ENCODE data around the gene CD248. TPM values are rescaled to one million over a fixed set of nuclear protein-coding genes. Genes with fewer than 3 reads are reported as not detected.

CD248 gene
- total RNA-seq, 1 donor from 2014 or later: 26.7 TPM

DNA sequence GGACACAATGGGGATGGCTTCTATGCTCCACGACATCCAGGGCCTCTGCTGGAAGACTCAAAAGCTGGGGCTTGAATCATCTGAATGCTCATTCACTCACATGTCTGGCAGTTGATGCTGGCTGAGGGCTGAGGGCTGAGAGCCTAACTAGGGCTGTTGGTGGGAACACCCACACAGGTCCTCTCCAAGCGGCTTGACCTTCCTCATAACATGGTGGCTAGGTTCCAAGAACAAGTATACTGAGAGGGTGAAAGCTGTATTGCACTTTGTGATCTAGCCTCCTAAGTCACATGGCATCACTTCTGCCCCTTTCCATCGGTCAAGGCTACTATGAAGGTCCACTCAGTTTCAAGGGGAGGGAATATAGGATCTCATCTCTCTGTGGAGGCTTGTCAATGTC is 17.7 kb downstream of the CD248 start:
- intact Hi-C loops (cut with DNase I): no loop called here
- peak; percentile 21 for DNase-seq (ENCODE audit: missing footprints)
- ATAC-seq: peak; percentile 53

DNA sequence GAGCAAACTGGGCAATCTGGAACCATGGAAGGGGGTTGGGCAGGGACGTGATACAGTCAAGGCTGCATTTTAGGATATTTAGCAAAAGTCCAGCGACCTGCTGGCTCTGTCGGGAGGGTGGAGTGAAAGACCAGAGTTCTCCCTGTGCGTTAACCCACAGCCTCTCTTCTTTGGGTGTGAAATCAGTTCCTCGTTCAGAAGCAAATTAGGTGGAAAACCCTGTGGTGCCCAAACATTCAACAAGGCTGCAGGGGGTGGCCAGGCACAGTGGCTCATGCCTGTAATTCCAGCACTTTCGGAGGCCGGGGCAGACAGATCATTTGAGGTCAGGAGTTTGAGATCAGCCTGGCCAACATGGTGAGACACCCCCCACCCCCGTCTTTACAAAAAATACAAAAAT is 19.2 kb downstream of the CD248 start:
- intact Hi-C loops (cut with DNase I): no loop called here
- DNase-seq (ENCODE audit: missing footprints) (no peak), ATAC-seq (no peak)

DNA sequence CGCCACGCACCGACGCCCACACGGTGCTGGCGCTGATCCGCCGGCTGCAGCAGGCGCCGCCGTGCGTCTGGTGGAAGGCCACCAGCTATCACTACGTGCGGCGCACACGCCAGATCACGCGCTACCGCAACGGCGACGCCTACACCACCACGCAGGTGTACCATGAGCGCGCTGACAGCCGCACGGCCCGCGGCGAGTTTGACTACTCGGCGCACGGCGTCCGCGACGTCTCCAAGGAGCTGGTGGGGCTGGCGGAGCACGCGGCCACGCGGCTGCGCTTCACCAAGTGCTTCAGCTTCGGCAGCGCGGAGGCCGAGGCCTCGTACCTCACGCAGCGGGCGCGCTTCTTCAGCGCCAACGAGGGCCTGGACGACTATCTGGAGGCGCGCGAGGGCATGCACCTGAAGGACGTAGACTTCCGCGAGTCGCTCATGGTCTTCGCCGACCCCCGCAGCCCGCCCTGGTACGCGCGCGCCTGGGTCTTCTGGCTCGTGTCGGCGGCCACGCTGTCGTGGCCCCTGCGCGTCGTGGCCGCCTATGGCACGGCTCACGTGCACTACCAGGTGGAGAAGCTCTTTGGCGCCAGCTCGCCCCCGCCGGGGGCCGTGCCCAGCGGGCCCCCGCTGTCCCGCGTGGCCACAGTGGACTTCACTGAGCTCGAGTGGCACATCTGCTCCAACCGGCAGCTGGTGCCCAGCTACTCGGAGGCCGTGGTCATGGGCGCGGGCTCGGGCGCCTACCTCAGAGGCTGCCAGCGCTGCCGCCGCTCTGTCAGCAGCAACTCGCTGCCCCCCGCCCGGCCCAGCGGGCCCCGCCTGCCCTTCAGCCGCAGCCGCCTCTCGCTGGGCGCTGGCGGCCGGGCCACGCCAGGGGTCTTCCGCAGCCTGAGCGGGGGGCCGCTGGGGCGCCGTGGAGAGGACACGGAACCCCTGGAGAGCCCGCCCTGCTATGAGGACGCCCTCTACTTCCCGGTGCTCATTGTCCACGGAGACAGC is 21.9 kb downstream of the CD248 start:
- DNase-seq (ENCODE audit: missing footprints) (no peak), ATAC-seq (no peak)
- intact Hi-C loops (cut with DNase I): no loop called here

DNA sequence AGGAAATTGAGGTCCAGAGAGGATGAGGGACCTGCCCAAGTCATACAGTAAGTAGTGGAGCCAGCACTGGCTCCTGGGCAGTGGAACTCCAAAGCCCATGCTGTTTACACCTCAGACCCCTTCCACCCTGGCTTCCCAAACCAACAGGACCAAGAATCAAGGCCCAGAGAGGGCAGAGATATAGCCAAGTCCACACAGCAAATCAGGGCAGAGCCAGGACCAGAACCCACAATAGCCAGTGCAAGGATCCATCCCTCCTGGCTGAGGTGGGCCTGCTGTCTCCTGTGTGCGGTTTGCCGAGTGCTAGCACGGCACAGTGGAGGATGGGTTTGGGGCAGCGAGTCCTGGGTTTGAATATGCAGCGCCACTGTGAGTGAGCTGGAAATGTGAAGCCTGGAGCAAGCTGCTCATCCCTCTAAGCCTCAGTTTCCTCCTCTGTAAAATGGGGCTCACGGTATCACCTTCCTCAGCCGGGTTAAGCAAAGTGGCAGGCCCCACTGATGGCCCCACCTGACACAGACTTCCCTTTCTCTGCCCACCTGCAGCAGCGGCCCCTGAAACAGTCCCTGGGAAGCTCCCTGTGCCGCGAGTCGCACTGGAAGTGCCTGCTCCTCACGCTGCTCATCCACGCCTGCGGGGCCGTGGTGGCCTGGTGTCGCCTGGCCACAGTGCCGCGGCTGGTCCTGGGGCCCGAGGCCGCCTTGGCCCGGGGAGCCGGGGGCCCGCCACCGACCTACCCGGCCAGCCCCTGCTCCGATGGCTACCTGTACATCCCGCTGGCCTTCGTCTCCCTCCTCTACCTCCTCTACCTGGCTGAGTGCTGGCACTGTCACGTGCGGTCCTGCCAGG is 22.8 kb downstream of the CD248 start:
- intact Hi-C loops (cut with DNase I): no loop called here
- no peak for ATAC-seq
- no peak for DNase-seq (ENCODE audit: missing footprints)

DNA sequence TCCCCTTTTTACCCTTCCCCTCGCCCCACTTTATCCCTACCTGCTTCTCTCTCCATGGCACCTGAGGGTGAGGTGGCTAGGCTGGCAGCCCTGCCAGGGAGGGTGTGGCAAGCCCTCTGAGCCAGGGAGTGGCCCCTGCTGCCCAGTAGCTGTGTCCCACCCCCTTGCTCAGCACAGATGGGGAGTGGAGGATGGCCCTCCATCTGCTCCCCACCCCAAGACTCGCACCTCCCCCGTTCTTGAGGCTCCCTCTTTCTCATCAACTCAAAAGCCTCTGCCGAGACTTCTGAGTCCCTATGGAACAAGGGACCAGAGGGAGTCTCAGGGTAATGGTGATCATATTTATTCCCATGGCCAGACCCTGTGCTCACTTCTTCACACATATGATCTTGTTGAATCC is 23.5 kb downstream of the CD248 start:
- intact Hi-C loops (cut with DNase I): no loop called here
- ATAC-seq (no peak), DNase-seq (ENCODE audit: missing footprints) (no peak)

DNA sequence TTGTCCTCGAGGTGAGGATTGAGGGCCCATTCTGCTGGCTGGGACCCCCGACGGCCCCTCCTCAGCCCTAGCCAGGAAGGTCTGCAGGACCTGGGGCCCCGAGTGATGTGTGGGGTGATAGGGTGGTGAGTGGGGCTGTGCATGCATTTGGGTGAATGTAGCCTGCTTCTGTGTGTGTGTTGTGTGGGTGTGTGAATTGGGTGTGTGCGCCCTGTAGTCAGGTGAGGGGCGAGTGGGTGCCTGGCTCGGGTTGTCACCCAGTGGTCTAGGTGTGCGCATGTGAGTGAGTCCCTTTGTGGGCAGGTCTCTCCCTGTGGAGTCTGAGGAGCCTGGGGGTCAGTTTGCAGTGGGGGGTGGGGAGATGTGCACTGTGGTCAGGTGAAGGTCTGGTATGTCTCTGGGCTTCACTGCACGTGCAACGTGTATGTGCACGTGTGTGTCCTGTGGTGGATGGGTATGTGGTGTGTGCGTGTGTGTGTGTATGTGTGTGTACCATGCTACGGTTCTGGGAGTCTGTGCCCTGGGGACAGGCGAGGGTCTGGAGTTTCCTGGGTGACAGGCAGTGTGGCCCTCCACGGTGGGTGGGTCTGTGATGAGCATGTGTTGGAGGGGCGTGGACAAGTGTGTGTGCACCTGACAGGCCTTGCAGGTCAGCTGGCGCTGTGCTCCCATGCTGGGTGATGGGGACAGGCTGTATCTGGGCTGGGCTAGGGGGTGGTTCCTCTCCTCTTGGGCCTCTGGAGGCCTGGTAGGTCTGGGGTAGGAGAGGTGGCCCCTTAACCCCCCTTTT is 24.1 kb downstream of the CD248 start:
- DNase-seq (ENCODE audit: missing footprints): no peak
- intact Hi-C loops (cut with DNase I): no loop called here
- ATAC-seq: no peak

DNA sequence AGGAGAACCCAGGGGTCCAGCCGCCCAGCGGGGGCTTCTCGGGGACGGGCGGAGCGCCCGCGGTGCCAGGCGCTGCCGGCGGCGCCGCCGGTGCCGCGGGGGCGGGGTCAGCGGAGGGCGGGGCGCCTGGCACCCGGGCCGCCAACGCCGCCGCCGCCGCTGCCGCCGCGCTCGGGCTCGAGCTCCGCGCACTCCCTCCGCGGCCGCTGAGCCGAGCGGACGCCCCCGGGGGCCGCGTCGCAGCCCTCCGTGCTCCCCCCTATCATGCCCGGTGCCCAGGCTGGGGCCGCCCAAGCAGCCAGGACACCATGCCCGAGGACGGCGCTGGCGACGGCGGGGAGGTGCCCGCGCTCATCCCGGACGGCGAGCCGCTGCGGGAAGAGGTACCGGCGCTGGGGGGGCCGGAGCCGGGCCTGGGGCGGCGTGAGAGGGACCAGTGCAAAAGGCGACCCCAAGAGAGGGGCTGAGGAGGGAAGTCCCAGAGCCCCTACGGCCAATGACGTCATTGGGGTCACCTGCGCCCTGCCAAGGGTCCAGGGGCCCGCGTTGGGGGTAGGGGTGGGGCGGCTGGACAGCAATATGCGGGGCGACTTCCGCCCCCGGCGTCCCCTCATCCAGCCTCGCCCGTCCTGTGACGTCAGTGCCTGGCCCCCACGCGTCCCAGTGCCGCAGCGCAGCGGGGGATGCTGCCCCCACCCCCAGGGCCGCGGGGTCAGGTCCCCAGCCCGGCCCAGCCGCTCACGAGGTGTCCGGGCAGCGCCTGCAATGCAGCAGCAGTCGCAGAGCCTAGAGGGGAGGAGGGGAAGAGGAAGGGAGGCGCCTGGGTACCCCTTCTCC is 24.9 kb downstream of the CD248 start, which contains the start of gene TMEM151A:
Gene TMEM151A, plus strand, starts transcription at position 189 of the 837 bp plus-strand sequence. Its CDS starts 120 bp downstream, at position 309.
- ATAC-seq (no peak), DNase-seq (ENCODE audit: missing footprints) (no peak)
- intact Hi-C loops (cut with DNase I): no loop called here

DNA sequence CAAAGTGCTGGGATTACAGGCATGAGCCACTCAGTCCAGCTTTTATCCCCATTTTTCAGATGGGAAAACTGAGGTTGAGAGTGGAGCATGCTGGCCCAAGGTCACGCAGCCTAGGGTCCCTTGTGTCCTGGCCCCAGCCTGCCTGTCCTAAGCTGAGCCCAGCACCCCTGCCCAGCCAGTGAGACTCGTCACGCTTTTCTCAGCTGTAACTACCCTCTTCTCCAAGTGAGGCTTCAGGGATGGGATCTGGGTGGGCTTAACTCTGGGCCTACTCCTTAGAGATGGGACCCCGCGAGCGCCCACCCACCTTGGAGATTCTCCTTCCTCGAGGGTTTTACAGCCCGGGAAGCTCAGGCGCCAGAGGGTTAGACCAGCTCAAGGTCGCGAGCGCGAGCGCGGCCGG is 25.5 kb downstream of the CD248 start:
- intact Hi-C loops (cut with DNase I): no loop called here
- ATAC-seq (no peak), DNase-seq (ENCODE audit: missing footprints) (no peak)

DNA sequence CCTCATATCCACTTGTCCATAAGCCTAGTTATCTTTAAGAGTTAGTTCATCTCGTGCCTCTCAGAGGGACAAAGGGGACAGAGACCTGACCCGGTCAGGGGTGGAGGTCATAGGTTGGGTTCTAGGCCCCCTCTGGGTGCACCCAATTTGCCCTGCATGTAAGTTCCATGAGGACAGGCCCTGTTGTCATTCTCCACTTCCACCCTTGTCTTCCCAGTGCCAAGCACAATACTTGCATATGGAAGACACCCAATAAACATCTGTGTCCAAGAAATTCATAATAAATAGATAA is 26.6 kb downstream of the CD248 start:
- ATAC-seq: no peak
- no peak for DNase-seq (ENCODE audit: missing footprints)
- intact Hi-C loops (cut with DNase I): no loop called here

DNA sequence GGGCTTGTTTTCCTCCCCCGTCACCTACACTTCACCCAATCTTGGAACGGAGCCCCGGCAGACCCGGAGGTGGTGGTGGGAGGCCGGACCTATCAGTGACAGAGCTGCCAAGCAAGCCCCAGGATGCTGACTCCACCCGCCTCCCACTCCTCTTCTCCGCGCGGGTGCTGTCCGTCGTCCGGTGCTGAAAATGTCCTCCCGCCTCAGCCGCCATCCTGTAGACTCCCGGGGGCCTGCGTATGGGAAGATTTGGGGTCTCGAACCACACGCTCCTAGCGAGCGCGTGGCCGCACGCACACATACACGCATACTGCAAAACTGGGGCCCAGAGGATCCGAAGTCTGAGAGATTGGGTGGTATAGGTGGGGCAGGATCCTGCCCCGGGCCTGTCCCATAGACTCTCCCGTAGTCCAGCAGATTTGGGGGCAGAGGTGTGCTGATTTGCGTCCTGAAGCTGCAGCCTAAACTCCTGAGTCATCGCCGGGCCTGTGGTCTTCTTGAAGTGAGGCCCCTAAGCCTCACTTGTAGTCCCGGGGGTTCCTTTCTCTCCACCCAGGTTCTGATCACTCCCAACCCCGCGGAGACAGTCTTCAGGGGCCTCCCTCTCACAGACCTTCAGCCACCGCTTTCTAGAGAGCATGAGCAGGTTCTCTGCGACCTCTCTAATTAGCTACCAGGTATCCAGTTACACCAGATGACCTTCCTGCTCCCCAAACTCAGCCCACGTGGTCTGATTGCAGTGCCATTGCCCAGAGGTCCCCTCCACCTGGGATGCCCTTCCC is 27.1 kb downstream of the CD248 start:
- DNase-seq (ENCODE audit: missing footprints) (peak; percentile 86), ATAC-seq (peak; percentile 35)
- intact Hi-C loops (cut with DNase I): no loop called here

DNA sequence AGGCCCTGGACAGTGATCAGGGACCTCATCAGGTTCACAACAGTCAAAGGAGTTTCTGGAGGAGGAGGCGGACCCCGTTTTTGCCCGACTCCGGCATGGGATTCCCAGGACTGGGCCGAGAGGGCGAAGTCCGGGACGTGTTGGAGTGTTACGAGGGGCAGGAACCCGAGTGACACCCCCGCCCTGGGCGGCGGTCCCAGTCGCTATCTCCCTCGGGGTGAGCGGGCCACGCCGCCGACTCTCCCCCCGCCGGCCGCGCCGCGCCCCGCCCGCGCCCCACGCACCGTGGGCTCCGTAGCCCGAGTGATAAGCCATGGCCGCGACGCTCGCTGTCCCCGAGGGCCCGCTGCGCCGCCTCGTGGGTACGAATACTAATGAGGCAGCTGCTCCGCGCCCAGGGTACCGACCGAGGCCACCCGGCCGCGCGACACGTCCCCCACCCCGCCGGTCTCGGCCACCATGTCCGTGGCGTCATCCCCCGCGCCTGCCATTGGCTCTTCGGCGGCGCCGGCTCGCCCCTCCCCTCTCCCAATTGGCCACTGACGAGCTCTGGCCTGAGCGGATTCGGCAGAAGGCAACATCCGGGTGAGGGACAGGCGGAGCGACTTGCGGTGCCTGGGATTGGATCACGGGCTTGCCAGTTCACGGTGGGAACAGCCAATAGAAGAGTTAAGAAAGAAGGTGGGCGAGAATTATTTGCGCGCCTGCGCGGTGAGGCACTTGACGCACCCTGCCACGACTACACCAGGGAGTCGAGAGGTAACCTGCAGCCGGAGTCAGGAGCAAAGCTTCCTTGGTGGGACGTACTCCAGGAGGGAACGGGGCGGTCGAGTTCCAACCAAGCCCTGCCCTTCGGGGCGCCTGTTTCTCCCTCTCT is 27.9 kb downstream of the CD248 start, which contains the start of gene YIF1A:
Gene YIF1A, minus strand, starts transcription at position 473 of the 877 bp plus-strand sequence. Its CDS starts 158 bp downstream, at position 315.
- ATAC-seq: peak; percentile 96
- intact Hi-C loops (cut with DNase I): no loop called here

DNA sequence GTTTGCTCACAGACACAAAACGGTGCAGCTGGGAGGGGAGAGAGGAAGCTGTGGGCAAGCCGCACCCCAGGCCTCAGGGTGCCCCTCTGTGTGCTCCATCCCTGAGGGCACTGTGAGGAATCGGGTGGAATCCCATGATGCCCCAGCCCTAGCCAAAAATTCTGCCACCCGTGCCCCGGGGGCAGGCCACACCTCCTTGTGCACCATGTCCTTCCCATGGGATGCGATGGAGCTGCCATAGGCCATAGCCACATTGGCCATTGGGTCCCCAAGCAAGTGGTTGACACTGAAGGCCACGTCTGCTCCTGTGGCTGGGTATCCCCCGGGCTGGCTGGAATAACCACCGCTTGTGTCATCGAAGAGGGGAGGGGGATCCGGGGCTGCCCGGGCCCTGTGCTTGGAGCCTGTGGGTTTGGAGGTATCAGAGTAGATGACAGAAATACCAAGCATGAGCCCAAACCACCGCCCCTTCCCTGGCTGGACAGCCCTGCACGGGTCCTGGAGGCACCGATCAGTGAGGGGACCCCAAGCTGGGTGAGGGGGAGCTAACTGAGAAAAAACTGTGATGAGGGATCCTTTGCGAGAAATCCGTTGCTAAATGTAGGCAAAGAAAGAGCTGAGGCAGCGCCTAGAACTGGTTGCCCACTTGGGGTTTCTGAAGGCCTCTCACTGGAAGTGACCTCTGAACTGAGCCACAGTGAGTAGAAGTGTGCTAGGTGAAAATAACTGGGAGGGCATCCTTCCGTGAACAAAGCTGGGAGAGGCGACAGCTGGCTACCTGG is 28.8 kb downstream of the CD248 start:
- intact Hi-C loops (cut with DNase I): no loop called here
- DNase-seq (ENCODE audit: missing footprints) (no peak), ATAC-seq (no peak)

More for the DNA sequence above, 27.9 kb downstream of the CD248 start, which contains the start of gene YIF1A:
- DNase-seq (ENCODE audit: missing footprints): peak; percentile 99

DNA sequence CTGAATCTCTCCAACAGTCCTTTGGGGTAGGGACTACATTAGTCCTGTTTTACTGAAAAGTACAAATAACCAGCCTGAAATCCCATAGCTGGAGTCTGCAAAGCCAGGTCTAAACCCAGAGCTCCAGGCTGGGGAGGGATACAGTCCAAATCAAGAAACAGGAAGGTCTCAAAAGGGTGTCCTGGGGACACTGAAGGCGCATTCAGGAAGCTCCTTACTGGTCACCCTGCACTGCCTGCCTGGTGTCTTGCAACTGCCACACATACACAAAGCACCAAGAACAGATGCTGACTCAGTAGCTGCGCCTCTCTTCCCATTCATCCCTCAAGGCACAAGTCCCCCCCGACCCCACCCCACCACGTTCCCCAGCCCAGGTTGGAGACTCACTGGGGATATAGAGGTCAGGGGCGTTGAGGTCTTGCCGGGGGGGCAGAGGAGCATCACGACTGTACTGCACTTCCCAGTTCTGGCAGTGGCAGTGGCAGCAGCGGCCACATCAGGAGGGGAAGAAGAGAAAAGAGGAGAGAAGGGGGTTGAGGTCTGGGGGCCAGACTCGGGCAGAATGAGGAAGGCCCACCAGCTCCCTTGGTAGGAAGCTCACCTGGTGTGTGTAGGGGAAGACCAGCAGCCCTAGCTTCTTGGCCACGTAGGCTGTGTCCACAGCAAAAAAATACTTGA is 29.5 kb downstream of the CD248 start:
- DNase-seq (ENCODE audit: missing footprints): no peak
- ATAC-seq: no peak
- intact Hi-C loops (cut with DNase I): no loop called here

DNA sequence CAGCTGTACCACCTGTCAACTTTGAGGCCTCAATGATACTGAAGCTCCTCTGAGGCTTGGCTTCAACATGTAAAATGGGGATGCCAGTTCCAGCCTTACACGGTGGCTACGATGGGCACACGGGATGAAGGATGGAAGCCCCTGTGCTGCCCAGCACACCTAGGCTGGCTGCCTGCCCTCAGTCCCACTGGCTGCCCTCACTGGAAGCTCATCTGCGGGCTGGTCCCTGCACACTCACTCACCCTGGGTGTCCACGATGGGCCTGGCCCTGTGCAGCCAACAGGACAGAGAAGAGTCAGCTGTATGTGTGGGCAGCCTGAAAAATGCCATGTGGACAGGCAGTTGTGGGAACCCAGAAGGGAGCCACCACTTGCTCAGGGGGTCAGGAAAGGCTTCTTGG is 30.1 kb downstream of the CD248 start:
- DNase-seq (ENCODE audit: missing footprints) (no peak), ATAC-seq (no peak)
- intact Hi-C loops (cut with DNase I): no loop called here
